PC-9 (cell line): ENCODE data around the gene LCTL.
"Not testable (repeated sequence)": the region's sequence is repeated elsewhere in the genome, so short reads cannot be mapped to it uniquely, and the experiment has no call there.

Source experiments
- EZH2 ChIP-seq: fragments of 200-600 bp; sonication (generic); IDR thresholded peaks from 2 replicates; pipeline ENCODE4 v1.8.0; 2017; ENCODE audit warnings: antibody characterized with exemption, low read depth
- TF ChIP-seq, protein P1 (sequence below): fragments of 200-600 bp; sonication (generic); conservative IDR thresholded peaks from 2 replicates; pipeline ENCODE4 v1.6.1; 2017; ENCODE audit warnings: mixed run types, antibody characterized with exemption, mild to moderate bottlenecking, moderate library complexity

DNA sequence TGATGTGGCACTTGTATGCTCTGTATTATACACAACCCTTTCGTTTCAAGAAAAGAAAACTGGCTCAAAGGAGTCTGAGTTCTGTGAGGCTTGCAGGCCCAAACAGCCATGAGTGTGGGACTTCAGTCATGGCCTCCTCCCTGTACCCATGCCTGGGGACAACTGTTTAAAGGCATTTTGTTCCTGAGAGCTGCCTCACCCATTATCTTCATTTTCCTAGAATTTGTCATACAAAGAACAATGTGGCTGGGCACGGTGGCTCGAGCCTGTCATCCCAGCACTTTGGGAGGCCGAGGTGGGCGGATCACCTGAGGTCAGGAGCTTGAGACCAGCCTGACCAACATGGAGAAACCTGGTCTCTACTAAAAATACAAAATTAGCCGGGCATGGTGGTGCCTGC is 23.6 kb upstream of the LCTL start:
- TF ChIP-seq, protein P1, sequence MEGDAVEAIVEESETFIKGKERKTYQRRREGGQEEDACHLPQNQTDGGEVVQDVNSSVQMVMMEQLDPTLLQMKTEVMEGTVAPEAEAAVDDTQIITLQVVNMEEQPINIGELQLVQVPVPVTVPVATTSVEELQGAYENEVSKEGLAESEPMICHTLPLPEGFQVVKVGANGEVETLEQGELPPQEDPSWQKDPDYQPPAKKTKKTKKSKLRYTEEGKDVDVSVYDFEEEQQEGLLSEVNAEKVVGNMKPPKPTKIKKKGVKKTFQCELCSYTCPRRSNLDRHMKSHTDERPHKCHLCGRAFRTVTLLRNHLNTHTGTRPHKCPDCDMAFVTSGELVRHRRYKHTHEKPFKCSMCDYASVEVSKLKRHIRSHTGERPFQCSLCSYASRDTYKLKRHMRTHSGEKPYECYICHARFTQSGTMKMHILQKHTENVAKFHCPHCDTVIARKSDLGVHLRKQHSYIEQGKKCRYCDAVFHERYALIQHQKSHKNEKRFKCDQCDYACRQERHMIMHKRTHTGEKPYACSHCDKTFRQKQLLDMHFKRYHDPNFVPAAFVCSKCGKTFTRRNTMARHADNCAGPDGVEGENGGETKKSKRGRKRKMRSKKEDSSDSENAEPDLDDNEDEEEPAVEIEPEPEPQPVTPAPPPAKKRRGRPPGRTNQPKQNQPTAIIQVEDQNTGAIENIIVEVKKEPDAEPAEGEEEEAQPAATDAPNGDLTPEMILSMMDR, result not testable (repeated sequence)
- not testable (repeated sequence) for TF ChIP-seq EZH2
